Chondrocyte (in vitro differentiated cells): ENCODE measurements around the gene TSPY4. TPM values are rescaled to one million over a fixed set of nuclear protein-coding genes. Genes with fewer than 3 reads are reported as not detected.
"Not testable (repeated sequence)": the region's sequence is repeated elsewhere in the genome, so short reads cannot be mapped to it uniquely, and the experiment has no call there.

Source experiments
- DNase-seq: peaks from one replicate; pipeline ENCODE4 v3.0.0; 2021; ENCODE audit warnings: mixed read lengths, low spot score
- H3K27ac Mint-ChIP-seq: one replicate; pipeline ENCODE4 v1.8.0; 2021; ENCODE audit warnings: mild to moderate bottlenecking, moderate library complexity, mixed read lengths; ENCODE audit not compliant: unreplicated experiment
- H3K27me3 Mint-ChIP-seq: 2 replicates; pipeline ENCODE4 v1.8.0; 2021; ENCODE audit warnings: low read depth, mixed read lengths
- H3K36me3 Mint-ChIP-seq: 2 replicates; pipeline ENCODE4 v1.8.0; 2021; ENCODE audit warnings: low read depth, mixed read lengths
- H3K4me1 Mint-ChIP-seq: 2 replicates; pipeline ENCODE4 v1.8.0; 2021; ENCODE audit warnings: low read depth, mild to moderate bottlenecking, mixed read lengths
- H3K4me3 Mint-ChIP-seq: one replicate; pipeline ENCODE4 v1.8.0; 2021; ENCODE audit warnings: mild to moderate bottlenecking, moderate library complexity, mixed read lengths; ENCODE audit not compliant: unreplicated experiment
- H3K9me3 Mint-ChIP-seq: 2 replicates; pipeline ENCODE4 v1.8.0; 2021; ENCODE audit warnings: low read depth, mixed read lengths
- CTCF ChIP-seq: fragments of 200-600 bp; sonication (generic); IDR thresholded peaks from 2 replicates; pipeline ENCODE4 v1.5.0; 2021; ENCODE audit warnings: antibody characterized with exemption, mild to moderate bottlenecking, moderate library complexity
- long read RNA-seq: library from polyadenylated mRNA; stranded (forward); transcript quantifications from one replicate; pipeline ENCODE4 v2.0.0, GENCODE V29; 2021
- total RNA-seq: library from RNA; stranded (reverse); gene quantifications from 3 replicates; pipeline ENCODE4 v1.2.1, GENCODE V29; 2021

TSPY4 gene, protein sequence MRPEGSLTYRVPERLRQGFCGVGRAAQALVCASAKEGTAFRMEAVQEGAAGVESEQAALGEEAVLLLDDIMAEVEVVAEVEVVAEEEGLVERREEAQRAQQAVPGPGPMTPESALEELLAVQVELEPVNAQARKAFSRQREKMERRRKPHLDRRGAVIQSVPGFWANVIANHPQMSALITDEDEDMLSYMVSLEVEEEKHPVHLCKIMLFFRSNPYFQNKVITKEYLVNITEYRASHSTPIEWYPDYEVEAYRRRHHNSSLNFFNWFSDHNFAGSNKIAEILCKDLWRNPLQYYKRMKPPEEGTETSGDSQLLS
- not detected in 3 replicates for total RNA-seq
- long read RNA-seq: 0 reads

DNA sequence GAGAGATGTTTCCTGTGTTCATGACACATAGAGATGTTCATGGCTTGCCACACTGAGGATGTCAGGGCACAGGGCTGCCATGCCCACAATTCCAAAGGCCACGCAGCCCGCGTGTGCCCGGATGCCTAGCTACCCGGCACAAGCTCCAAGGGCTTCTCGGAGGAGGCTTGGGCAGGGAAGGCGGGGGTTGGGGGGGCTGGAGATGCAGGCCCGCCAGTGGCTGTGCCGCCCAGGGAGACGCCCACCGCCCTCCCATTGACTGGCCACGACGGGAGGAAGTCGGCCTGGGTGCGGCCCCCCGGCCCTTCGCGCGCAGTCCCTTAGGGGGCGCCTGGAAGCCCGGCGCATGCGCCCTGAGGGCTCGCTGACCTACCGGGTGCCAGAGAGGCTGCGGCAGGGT is at the start of gene TSPY4:
Gene TSPY4, plus strand, starts transcription at position 301 of the 400 bp plus-strand sequence. Its CDS starts 46 bp downstream, at position 347.
- not testable (repeated sequence) for H3K27ac Mint-ChIP-seq, H3K27me3 Mint-ChIP-seq, H3K9me3 Mint-ChIP-seq

DNA sequence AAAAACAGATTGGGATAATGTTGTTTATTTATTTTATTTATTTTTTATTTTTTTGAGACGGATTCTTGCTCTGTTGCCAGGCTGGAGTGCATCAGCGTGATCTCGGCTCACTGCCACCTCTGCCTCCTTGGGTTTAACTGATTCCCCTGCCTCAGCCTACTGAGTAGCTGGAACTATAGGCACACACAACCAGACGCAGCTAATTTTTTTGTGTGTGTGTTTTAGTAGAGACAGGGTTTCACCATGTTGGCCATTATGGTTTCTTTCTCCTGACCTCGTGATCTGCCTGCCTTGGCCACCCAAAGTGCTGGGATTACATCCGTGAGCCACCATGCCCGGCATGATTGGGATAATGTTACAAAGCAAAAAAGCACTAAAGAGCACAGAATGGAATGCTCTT is 16.3 kb upstream of the TSPY4 start:
- H3K4me3 Mint-ChIP-seq: no peak overlapping the region
- H3K36me3 Mint-ChIP-seq: no peaks in the 10 kb centered on the region

More for the DNA sequence above, at the start of gene TSPY4:
- not testable (repeated sequence) for H3K36me3 Mint-ChIP-seq, DNase-seq, H3K4me1 Mint-ChIP-seq, H3K4me3 Mint-ChIP-seq

GRCh38 chrY:9357497-9357896 is 20.2 kb downstream of the TSPY4 start, which contains the start of gene TSPY8:
TSPY8 (plus strand) TSS chrY:9357797; CDS start chrY:9357843, 46 bp downstream.
- H3K4me1 Mint-ChIP-seq, H3K9me3 Mint-ChIP-seq, H3K27me3 Mint-ChIP-seq, H3K27ac Mint-ChIP-seq, DNase-seq, H3K4me3 Mint-ChIP-seq, H3K36me3 Mint-ChIP-seq: not testable (repeated sequence)

More for the DNA sequence above, 16.3 kb upstream of the TSPY4 start:
- no peak for TF ChIP-seq CTCF
- no peaks in the 10 kb centered on the region for H3K4me1 Mint-ChIP-seq
- no peaks in the 10 kb centered on the region for H3K9me3 Mint-ChIP-seq
- no peak for DNase-seq
- no peaks in the 10 kb centered on the region for H3K27me3 Mint-ChIP-seq
- no peak overlapping the region for H3K27ac Mint-ChIP-seq

Other genes starting within 250 kb of the TSPY4 start
- not detected in 3 replicates for gene TSPY8, start 20.3 kb downstream of the TSPY4 start, total RNA-seq
- not detected in 3 replicates for gene TSPY3, start 61.0 kb downstream of the TSPY4 start, total RNA-seq
- gene TSPY1, start 129.5 kb downstream of the TSPY4 start, total RNA-seq: not detected in 3 replicates
- gene TSPY9, start 149.8 kb downstream of the TSPY4 start, total RNA-seq: not detected in 3 replicates
- gene TSPY10, start 190.4 kb downstream of the TSPY4 start, total RNA-seq: not detected in 3 replicates